ENCODE measurements around the gene SLFN5. TPM values are rescaled to one million over a fixed set of nuclear protein-coding genes. Genes with fewer than 3 reads are reported as not detected.
A peak's percentile ranks its signal among the peaks of the same experiment; 100 is the strongest.
"Not testable (repeated sequence)": the region's sequence is repeated elsewhere in the genome, so short reads cannot be mapped to it uniquely, and the experiment has no call there.

Gene SLFN5
- total RNA-seq, result 10 to 100 TPM; 14.5 to 23.7 (median 20.0) TPM
- polyA plus RNA-seq, result 1 to 10 TPM; 1.7 to 9.4 (median 2.0) TPM
- long read RNA-seq, donor 1, full-length matches to known transcripts, result 10 of 21 reads
- long read RNA-seq, donor 1, partial matches to known transcripts, result 9 of 21 reads
- long read RNA-seq, donor 1, other reads (novel, unspliced or antisense), result 2 of 21 reads
- long read RNA-seq, donor 2, full-length matches to known transcripts, result 11 of 19 reads
- long read RNA-seq, donor 2, partial matches to known transcripts, result 0 of 19 reads
- long read RNA-seq, donor 2, other reads (novel, unspliced or antisense), result 8 of 19 reads

DNA sequence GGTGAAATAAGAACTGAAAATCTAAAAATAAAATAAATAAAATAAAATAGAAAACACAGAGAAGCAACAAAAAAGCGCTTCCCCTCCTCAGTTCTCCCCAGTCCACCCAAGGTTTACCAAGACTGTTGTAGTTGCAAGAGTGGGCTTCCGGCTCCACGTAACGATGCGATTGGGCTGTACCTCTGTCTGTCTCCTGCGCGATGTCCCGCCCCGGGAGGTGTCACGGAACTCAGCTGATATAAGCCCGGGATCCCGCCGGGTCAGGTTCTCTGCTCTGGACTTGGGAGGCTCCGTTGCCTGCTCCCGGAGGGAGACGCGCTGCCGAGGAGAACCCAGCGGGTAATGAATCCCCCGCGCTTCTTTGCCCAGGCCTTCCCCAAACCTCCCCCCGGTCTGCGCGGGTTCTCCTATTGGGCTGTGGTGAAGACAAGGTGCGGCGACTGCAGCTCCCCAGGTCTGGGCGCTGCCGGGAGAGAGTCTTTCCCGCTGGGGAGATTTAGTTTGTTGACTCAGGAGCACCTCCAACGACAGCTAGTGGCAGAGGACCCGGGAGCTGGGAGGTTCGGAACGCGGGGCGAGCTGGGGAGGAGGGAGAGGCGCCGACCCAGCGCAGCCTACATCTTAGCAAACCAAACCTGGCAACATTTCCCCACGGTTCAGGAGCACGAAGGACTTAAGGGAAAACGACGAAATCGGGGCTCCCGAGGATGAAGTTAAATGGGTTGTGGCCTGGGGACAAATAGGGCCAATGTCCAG, at the start of gene SLFN5:
SLFN5 (plus strand) TSS at position 268 of the 756 bp plus-strand sequence. CDS start 15,619 bp downstream, outside the sequence.
- Histone ChIP-seq H3K27ac (peak within 1 kb of the TSS; percentile 91), H3K4me3 (peak within 1 kb of the TSS; percentile 89), H3K9me3 (no peaks in the 10 kb centered on the region), H3K36me3 (ENCODE audit: insufficient read depth in 1 of 2, low read depth in 1 of 2) (peaks cover 0 to 5% of the 10 kb centered on the region in 2 donors), H3K27me3 (ENCODE audit: insufficient read depth in 3 of 3, low read length in 2 of 3) (no peaks in the 10 kb centered on the region), H3K4me1 (peaks cover 25% of the 10 kb centered on the region)
- WGBS, 3 donors, result 0 to 1% (median 0%) methylated on average over 44 of the region's 44 CpGs
- peak; percentile 93 to 96 (median 94) for ATAC-seq
- TF ChIP-seq, protein P1, sequence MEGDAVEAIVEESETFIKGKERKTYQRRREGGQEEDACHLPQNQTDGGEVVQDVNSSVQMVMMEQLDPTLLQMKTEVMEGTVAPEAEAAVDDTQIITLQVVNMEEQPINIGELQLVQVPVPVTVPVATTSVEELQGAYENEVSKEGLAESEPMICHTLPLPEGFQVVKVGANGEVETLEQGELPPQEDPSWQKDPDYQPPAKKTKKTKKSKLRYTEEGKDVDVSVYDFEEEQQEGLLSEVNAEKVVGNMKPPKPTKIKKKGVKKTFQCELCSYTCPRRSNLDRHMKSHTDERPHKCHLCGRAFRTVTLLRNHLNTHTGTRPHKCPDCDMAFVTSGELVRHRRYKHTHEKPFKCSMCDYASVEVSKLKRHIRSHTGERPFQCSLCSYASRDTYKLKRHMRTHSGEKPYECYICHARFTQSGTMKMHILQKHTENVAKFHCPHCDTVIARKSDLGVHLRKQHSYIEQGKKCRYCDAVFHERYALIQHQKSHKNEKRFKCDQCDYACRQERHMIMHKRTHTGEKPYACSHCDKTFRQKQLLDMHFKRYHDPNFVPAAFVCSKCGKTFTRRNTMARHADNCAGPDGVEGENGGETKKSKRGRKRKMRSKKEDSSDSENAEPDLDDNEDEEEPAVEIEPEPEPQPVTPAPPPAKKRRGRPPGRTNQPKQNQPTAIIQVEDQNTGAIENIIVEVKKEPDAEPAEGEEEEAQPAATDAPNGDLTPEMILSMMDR (IDR thresholded peaks at IDR 0.05), result no peak
- DNase-seq, result peak; percentile 93 to 96
- intact Hi-C loops (cut with DNase I), result loop anchor here in 1 of 2 donors (1.0 to 10.0 kb wide), 3 partner anchors 11 to 96 kb away; partner anchors contain the start of gene UNC45B

DNA sequence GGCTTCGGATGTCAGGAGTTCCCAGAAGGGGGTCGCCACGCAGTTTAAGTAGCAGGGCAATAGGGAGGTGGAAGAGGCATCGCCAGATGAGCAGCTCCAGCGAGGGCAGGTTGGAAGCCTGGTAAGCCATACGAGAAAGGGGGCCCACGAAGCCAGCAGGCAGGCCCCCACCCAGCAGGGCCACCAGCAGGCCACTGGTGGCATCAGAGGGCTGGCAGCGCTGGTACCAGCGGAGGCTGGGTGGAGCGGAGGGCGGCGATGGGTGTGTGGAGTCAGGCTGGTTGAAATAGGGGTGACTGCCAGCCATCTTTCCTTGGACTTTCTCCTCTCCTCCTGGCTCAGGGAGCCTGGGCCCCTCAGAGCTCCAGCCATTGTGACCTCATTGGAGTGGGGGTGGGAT, 48.9 kb upstream of the SLFN5 start, which contains the start of gene SLC35G3:
SLC35G3 (minus strand) TSS at position 393 of the 400 bp plus-strand sequence; CDS start at position 307, 86 bp downstream.
- H3K27me3 ChIP-seq (ENCODE audit: insufficient read depth in 3 of 3, low read length in 2 of 3); H3K27ac ChIP-seq; H3K9me3 ChIP-seq; ATAC-seq; H3K36me3 ChIP-seq (ENCODE audit: insufficient read depth in 1 of 2, low read depth in 1 of 2); DNase-seq; H3K4me1 ChIP-seq; intact Hi-C loops (cut with DNase I); H3K4me3 ChIP-seq: not testable (repeated sequence)
- 91 to 96% (median 92%) methylated on average over 11 to 12 of the region's 12 CpGs for WGBS, 3 donors

DNA sequence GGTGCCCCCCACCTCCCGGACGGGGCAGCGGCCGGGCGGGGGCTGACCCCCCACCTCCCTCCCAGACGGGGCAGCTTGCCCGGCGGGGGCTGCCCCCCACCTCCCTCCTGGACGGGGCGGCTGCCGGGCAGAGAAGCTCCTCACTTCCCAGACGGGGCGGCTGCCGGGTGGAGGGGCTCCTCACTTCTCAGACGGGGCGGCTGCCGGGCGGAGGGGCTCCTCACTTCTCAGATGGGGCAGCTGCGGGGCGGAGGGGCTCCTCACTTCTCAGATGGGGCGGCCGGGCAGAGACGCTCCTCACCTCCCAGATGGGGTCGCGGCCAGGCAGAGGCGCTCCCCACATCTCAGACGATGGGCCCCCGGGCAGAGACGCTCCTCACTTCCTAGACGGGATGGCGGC, 47.8 kb upstream of the SLFN5 start:
- H3K9me3 ChIP-seq; H3K4me3 ChIP-seq; H3K4me1 ChIP-seq; H3K27me3 ChIP-seq (ENCODE audit: insufficient read depth in 3 of 3, low read length in 2 of 3); ATAC-seq; H3K27ac ChIP-seq; DNase-seq; intact Hi-C loops (cut with DNase I); H3K36me3 ChIP-seq (ENCODE audit: insufficient read depth in 1 of 2, low read depth in 1 of 2): not testable (repeated sequence)
- WGBS, 3 donors, result 88 to 95% (median 89%) methylated on average over 21 to 31 of the region's 31 CpGs

DNA sequence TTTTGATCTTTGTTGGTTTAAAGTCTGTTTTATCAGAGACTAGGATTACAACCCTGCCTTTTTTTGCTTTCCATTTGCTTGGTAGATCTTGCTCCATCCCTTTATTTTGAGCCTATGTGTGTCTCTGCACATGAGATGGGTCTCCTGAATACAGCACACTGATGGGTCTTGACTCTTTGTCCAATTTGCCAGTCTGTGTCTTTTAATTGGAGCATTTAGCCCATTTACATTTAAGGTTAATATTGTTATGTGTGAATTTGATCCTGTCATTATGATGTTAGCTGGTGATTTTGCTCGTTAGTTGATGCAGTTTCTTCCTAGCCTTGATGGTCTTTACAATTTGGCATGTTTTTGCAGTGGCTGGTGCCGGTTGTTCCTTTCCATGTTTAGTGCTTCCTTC, 40.3 kb upstream of the SLFN5 start:
- H3K36me3 ChIP-seq (ENCODE audit: insufficient read depth in 1 of 2, low read depth in 1 of 2); H3K4me3 ChIP-seq; ATAC-seq; H3K9me3 ChIP-seq; H3K27me3 ChIP-seq (ENCODE audit: insufficient read depth in 3 of 3, low read length in 2 of 3); H3K27ac ChIP-seq; H3K4me1 ChIP-seq; DNase-seq; intact Hi-C loops (cut with DNase I): not testable (repeated sequence)
- WGBS, 3 donors, result 85 to 100% (median 92%) methylated on average over 1 of the region's 2 CpGs

DNA sequence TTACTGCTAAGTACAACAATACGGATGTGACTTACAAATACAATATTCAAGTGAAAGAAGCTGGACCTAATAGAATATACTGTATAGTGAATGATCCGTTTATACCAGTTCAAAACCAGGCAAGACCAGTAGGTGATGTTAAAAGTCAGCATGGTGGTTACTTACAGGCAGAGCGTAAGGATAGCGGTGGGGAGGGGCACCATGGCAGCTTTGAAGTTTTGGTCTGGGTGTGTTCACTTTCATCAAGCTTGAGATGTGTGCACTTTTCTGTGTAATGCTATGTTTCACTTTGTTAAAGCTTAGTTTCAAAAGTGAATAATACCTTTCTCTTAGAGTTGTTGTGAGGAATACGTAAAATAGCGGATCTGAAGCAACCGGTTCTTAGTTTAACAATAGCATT, 32.1 kb upstream of the SLFN5 start:
- H3K4me3 ChIP-seq, result no peak overlapping the region
- H3K36me3 ChIP-seq (ENCODE audit: insufficient read depth in 1 of 2, low read depth in 1 of 2), result no peaks in the 10 kb centered on the region
- H3K27me3 ChIP-seq (ENCODE audit: insufficient read depth in 3 of 3, low read length in 2 of 3), result no peaks in the 10 kb centered on the region
- no peak overlapping the region for H3K27ac ChIP-seq
- H3K4me1 ChIP-seq, result no peaks in the 10 kb centered on the region
- intact Hi-C loops (cut with DNase I), result loop anchor here in 1 of 2 donors (10.0 kb wide), 1 partner anchor 416 kb away; no protein-coding TSS in a partner anchor
- ATAC-seq, result no peak
- 91 to 93% (median 92%) methylated on average over 7 of the region's 7 CpGs for WGBS, 3 donors
- DNase-seq, result no peak
- TF ChIP-seq, protein P1 (IDR thresholded peaks at IDR 0.05), result no peak
- no peaks in the 10 kb centered on the region for H3K9me3 ChIP-seq

DNA sequence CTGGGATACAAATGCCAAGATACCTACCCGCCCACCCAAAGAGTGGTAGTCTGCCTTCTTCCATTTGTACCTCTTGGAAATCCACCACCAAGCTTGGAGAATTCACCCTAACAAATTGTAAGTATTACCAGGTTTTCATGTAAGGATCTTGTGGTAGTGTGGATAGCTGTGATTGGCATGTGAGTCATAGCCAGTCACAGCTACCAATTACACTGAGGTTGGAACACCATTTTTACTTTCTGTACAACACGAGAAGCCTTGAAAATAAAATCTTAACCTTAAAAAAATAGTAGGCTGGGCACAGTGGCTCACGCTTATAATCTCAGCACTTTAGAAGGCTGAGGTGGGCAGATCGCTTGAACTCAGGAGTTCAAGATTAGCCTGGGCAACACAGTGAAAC, 30.2 kb upstream of the SLFN5 start:
- no peaks in the 10 kb centered on the region for H3K9me3 ChIP-seq
- H3K4me1 ChIP-seq, result no peaks in the 10 kb centered on the region
- no peak overlapping the region for H3K27ac ChIP-seq
- H3K36me3 ChIP-seq (ENCODE audit: insufficient read depth in 1 of 2, low read depth in 1 of 2), result no peaks in the 10 kb centered on the region
- 87 to 90% (median 89%) methylated on average over 4 of the region's 4 CpGs for WGBS, 3 donors
- no peak overlapping the region for H3K4me3 ChIP-seq
- ATAC-seq (no peak), DNase-seq (no peak)
- TF ChIP-seq, protein P1 (IDR thresholded peaks at IDR 0.05), result no peak
- intact Hi-C loops (cut with DNase I), result loop anchor here in 1 of 2 donors (10.0 kb wide), 1 partner anchor 418 kb away; no protein-coding TSS in a partner anchor
- no peaks in the 10 kb centered on the region for H3K27me3 ChIP-seq (ENCODE audit: insufficient read depth in 3 of 3, low read length in 2 of 3)
